DND-41 (cell line): ENCODE measurements around the gene LRP6.

ENCODE experiments used
- ATAC-seq: fragments of 200-7000 bp; cut with Tn5 transposase; 3 replicates; pipeline ENCODE4 v1.9.1; 2021; ENCODE audit warnings: low read depth; ENCODE audit not compliant: insufficient read depth
- DNase-seq: peaks from one replicate; pipeline ENCODE4 v3.0.0-alpha.2; 2020
- H2AFZ ChIP-seq: 2 replicates; pipeline ENCODE4 v1.6.0; 2012; ENCODE audit warnings: low read depth, low read length
- H3K27ac ChIP-seq: 2 replicates; pipeline ENCODE4 v1.5.1; 2012; ENCODE audit warnings: low read length, inconsistent platforms
- H3K27me3 ChIP-seq: fragments of 200-600 bp; sonication (generic); 2 replicates; pipeline ENCODE4 v1.6.0; 2012; ENCODE audit warnings: low read length, mild to moderate bottlenecking, inconsistent platforms; ENCODE audit not compliant: insufficient read depth, poor library complexity
- H3K36me3 ChIP-seq: 2 replicates; pipeline ENCODE4 v1.5.1; 2012; ENCODE audit warnings: low read length, inconsistent platforms; ENCODE audit not compliant: insufficient read depth
- H3K4me1 ChIP-seq: 2 replicates; pipeline ENCODE4 v1.5.1; 2012; ENCODE audit warnings: mild to moderate bottlenecking, low read length; ENCODE audit not compliant: insufficient read depth
- H3K4me2 ChIP-seq: 2 replicates; pipeline ENCODE4 v1.6.0; 2012; ENCODE audit warnings: mild to moderate bottlenecking, moderate library complexity, low read length, inconsistent platforms; ENCODE audit not compliant: insufficient read depth
- H3K4me3 ChIP-seq, 2 experiments: fragments of 200-600 bp in 1 of 2; shearing (Covaris generic) in 1 of 2; 2 replicates each; pipeline ENCODE4 v1.5.1; 2012 to 2016; ENCODE audit warnings: inconsistent platforms in 2 of 2, low read length in 2 of 2, mild to moderate bottlenecking in 2 of 2, low read depth in 1 of 2, moderate library complexity in 1 of 2
- H3K79me2 ChIP-seq: 2 replicates; pipeline ENCODE4 v1.6.0; 2012; ENCODE audit warnings: low read length, inconsistent platforms; ENCODE audit not compliant: insufficient read depth
- H3K9ac ChIP-seq: 2 replicates; pipeline ENCODE4 v1.6.0; 2012; ENCODE audit warnings: low read depth, mild to moderate bottlenecking, inconsistent platforms, low read length, moderate library complexity
- H3K9me3 ChIP-seq: 2 replicates; pipeline ENCODE4 v1.5.1; 2012; ENCODE audit warnings: low read length, moderate library complexity, mild to moderate bottlenecking, inconsistent platforms; ENCODE audit not compliant: insufficient read depth, severe bottlenecking
- H4K20me1 ChIP-seq: 2 replicates; pipeline ENCODE4 v1.6.0; 2012; ENCODE audit warnings: low read length; ENCODE audit not compliant: insufficient read depth
- EZH2 ChIP-seq: IDR thresholded peaks from 3 replicates; pipeline ENCODE4 v1.6.1; 2012; ENCODE audit warnings: borderline replicate concordance, low read depth, mild to moderate bottlenecking, moderate library complexity, low read length, inconsistent platforms; ENCODE audit not compliant: severe bottlenecking
- TF ChIP-seq, protein P1 (sequence below): IDR thresholded peaks from 2 replicates; pipeline ENCODE4 v1.5.1; 2012; ENCODE audit warnings: borderline replicate concordance, low read length, moderate library complexity, mild to moderate bottlenecking; ENCODE audit not compliant: poor library complexity, severe bottlenecking; ENCODE audit errors: extremely low read depth

Gene LRP6

DNA sequence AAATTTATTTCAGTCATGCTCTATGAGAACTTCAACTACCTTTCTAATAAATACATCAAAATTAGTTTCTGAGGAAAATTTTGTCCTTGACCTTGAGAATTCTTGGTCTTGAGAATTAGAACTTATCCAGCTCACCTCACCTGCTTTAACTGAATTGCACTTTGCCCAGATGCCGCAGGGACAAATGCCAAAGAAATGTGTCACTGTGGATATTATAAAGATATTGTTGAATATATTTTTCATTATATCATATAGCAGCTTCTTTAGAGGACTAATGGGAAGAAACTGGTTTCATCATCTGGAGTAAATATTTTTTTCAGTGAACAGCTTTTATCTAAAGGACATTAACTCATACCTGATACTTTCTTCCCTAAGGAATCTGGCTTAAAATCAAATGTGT, 54.1 kb downstream of the LRP6 start:
- H3K4me2 ChIP-seq = no peak overlapping the region
- no peak overlapping the region for H3K4me3 ChIP-seq
- no peaks in the 10 kb centered on the region for H3K27me3 ChIP-seq
- peaks cover 4% of the 10 kb centered on the region for H3K4me1 ChIP-seq
- H3K9ac ChIP-seq = no peak overlapping the region
- H3K79me2 ChIP-seq = peaks cover 4% of the 10 kb centered on the region; the same call in 1 of the 2 replicates
- TF ChIP-seq EZH2 = no peak
- TF ChIP-seq, protein P1, sequence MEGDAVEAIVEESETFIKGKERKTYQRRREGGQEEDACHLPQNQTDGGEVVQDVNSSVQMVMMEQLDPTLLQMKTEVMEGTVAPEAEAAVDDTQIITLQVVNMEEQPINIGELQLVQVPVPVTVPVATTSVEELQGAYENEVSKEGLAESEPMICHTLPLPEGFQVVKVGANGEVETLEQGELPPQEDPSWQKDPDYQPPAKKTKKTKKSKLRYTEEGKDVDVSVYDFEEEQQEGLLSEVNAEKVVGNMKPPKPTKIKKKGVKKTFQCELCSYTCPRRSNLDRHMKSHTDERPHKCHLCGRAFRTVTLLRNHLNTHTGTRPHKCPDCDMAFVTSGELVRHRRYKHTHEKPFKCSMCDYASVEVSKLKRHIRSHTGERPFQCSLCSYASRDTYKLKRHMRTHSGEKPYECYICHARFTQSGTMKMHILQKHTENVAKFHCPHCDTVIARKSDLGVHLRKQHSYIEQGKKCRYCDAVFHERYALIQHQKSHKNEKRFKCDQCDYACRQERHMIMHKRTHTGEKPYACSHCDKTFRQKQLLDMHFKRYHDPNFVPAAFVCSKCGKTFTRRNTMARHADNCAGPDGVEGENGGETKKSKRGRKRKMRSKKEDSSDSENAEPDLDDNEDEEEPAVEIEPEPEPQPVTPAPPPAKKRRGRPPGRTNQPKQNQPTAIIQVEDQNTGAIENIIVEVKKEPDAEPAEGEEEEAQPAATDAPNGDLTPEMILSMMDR = no peak
- H4K20me1 ChIP-seq = peaks cover 7% of the 10 kb centered on the region; the same call in 1 of the 2 replicates
- H3K36me3 ChIP-seq = no peaks in the 10 kb centered on the region
- H3K9me3 ChIP-seq = no peaks in the 10 kb centered on the region
- no peak for DNase-seq
- no peak overlapping the region for H2AFZ ChIP-seq
- no peak for ATAC-seq
- no peak overlapping the region for H3K27ac ChIP-seq

DNA sequence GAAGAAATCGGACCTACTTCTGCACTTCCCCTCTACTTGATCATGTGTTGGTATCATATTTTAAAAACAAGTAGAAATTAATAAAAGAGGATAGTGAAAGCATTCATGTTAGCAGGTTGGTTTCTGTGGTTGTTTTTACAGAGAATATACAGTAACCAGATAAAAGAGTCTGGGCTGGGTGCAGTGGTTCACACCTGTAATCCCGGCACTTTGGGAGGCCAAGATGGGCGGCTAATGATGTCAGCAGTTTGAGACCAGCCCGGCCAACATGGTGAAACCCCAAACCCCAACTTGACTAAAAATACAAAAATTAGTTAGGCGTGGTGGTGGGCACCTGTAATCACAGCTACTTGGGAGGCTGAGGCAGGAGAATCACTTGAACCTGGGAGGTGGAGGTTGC, 55.9 kb downstream of the LRP6 start:
- 0 out of 2 replicates have a peak, but pooled peaks cover 2% of the 10 kb centered on the region for H3K4me1 ChIP-seq
- no peak overlapping the region for H3K4me2 ChIP-seq
- no peak overlapping the region for H3K27ac ChIP-seq
- no peaks in the 10 kb centered on the region for H3K36me3 ChIP-seq
- no peak overlapping the region for H3K9ac ChIP-seq
- H3K79me2 ChIP-seq = no peaks in the 10 kb centered on the region
- no peaks in the 10 kb centered on the region for H3K9me3 ChIP-seq
- no peak overlapping the region for H3K4me3 ChIP-seq
- ATAC-seq (peak; percentile 82), DNase-seq (peak; percentile 45)
- no peaks in the 10 kb centered on the region for H3K27me3 ChIP-seq
- TF ChIP-seq, protein P1 = no peak
- TF ChIP-seq EZH2 = no peak
- H4K20me1 ChIP-seq = no peaks in the 10 kb centered on the region
- no peak overlapping the region for H2AFZ ChIP-seq

DNA sequence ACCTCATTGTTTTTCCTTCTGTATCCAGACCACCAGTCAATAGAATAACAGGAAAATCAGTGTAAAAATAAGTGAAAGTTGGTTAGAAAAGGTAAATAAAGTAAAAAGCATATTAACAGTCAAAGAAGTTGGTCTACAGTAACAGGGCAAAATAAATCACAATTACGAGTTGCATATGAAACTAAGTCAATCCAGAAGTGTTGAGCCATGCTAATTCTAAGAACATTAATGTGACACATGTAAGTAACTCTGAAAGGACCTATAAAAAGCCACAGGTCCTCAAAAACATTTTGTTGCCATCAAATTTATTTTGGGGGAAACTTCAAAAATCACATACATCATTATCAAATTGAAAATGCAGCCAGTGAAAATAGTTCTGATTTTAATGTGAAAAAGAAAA, 56.4 kb downstream of the LRP6 start:
- ATAC-seq = no peak
- Histone ChIP-seq H4K20me1 (no peaks in the 10 kb centered on the region), H3K27me3 (no peaks in the 10 kb centered on the region), H3K79me2 (no peaks in the 10 kb centered on the region), H3K4me2 (no peak overlapping the region), H3K9me3 (no peaks in the 10 kb centered on the region), H3K36me3 (no peaks in the 10 kb centered on the region), H3K27ac (no peak overlapping the region), H3K9ac (no peak overlapping the region), H3K4me1 (0 out of 2 replicates have a peak, but pooled peaks cover 2% of the 10 kb centered on the region), H2AFZ (no peak overlapping the region), H3K4me3 (no peak overlapping the region)
- no peak for TF ChIP-seq EZH2
- TF ChIP-seq, protein P1 = no peak
- DNase-seq = no peak

DNA sequence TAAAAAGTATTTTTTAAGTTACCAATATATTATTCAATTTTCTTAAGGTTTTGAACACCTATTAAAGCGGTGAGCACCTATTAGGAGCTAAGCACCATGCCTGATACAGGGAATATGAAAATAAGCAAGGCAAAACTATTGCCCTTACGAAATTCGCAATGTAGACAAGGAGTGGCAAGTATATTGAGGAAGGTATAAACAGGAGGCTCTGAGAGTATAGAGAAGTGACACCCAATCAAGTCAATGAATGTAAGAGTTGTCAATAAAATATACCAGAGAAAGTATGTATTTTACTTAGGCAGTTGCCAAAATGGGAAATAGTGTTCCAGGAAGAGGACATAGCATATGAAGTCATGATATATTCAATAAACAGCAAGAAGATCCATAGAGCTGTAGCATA, 57.2 kb downstream of the LRP6 start:
- H3K4me2 ChIP-seq = no peak overlapping the region
- H4K20me1 ChIP-seq = no peaks in the 10 kb centered on the region
- no peaks in the 10 kb centered on the region for H3K9me3 ChIP-seq
- TF ChIP-seq, protein P1 = no peak
- no peak for TF ChIP-seq EZH2
- H3K79me2 ChIP-seq = no peaks in the 10 kb centered on the region
- no peak overlapping the region for H3K4me3 ChIP-seq
- ATAC-seq (no peak), DNase-seq (no peak)
- no peaks in the 10 kb centered on the region for H3K36me3 ChIP-seq
- H2AFZ ChIP-seq = no peak overlapping the region
- no peak overlapping the region for H3K9ac ChIP-seq
- H3K27me3 ChIP-seq = no peaks in the 10 kb centered on the region
- H3K27ac ChIP-seq = no peak overlapping the region
- H3K4me1 ChIP-seq = 0 out of 2 replicates have a peak, but pooled peaks cover 2% of the 10 kb centered on the region
